Gastrocnemius medialis (tissue), 4 donors: ENCODE measurements around the gene PRSS2. TPM values are rescaled to one million over a fixed set of nuclear protein-coding genes. Genes with fewer than 3 reads are reported as not detected.
A peak's percentile ranks its signal among the peaks of the same experiment; 100 is the strongest.

ENCODE experiments used
- ATAC-seq, 2 donors: fragments of 150-250 bp; one replicate each; pipeline ENCODE4 v1.9.1; 2016
- DNase-seq, 2 donors: peaks; one replicate each; pipeline ENCODE4 v3.0.0-alpha.2; 2019
- H3K27ac ChIP-seq, 4 donors: fragments of 200-600 bp; sonication (generic); 1 replicate in 1 of 4; 2 replicates in 3 of 4; pipeline ENCODE4 v1.5.1; 2016 to 2018; ENCODE audit warnings: mild to moderate bottlenecking in 2 of 4, moderate library complexity in 1 of 4
- H3K27me3 ChIP-seq, 3 donors: fragments of 200-600 bp; sonication (generic) in 2 of 3; 1 replicate in 1 of 3; 2 replicates in 2 of 3; pipeline versions ENCODE4 v1.5.1 to v1.6.0; 2016 to 2019; ENCODE audit warnings: mild to moderate bottlenecking in 1 of 3, moderate library complexity in 1 of 3
- H3K36me3 ChIP-seq, 2 donors: fragments of 200-600 bp; sonication (generic) in 1 of 2; one replicate each; pipeline ENCODE4 v1.5.1; 2017 to 2018
- H3K4me1 ChIP-seq, 2 donors: fragments of 200-600 bp; sonication (generic) in 1 of 2; one replicate each; pipeline ENCODE4 v1.5.1; 2016 to 2017; ENCODE audit warnings: mild to moderate bottlenecking in 2 of 2
- H3K4me3 ChIP-seq, 4 donors: fragments of 200-600 bp; sonication (generic) in 3 of 4; 1 replicate in 1 of 4; 2 replicates in 3 of 4; pipeline ENCODE4 v1.5.1; 2016 to 2019; ENCODE audit warnings: mild to moderate bottlenecking in 2 of 4
- H3K9me3 ChIP-seq, 3 donors: fragments of 200-600 bp; sonication (generic) in 2 of 3; 1 replicate in 1 of 3; 2 replicates in 2 of 3; pipeline ENCODE4 v1.5.1; 2016 to 2019
- POLR2A ChIP-seq, 2 donors: fragments of 450-650 bp; IDR thresholded peaks; one replicate each; pipeline ENCODE4 v1.6.1; 2017; ENCODE audit warnings: antibody characterized with exemption in 2 of 2, mild to moderate bottlenecking in 2 of 2, moderate library complexity in 2 of 2
- in situ Hi-C, 4 donors: fragments of 200-750 bp; cut with MboI; loops; one replicate each; pipeline versions ENCODE4 v1.15.0 to v1.8.0; 2017; ENCODE audit warnings: low sequenced_read_pairs in 4 of 4
- intact Hi-C: fragments of 100-400 bp; cut with DNase I; formaldehyde crosslinking; loops from one replicate; pipeline ENCODE4 v1.15.1; 2023; ENCODE audit warnings: low total_unique reads
- total RNA-seq, 4 donors: library from RNA; depleted of rRNA; stranded (reverse); fragments of >200 nt; gene quantifications; one replicate each; pipeline versions ENCODE4 v1.1.0 to v1.2.3, GENCODE V29; 2016
- TF ChIP-seq, protein P1 (sequence below), 5 experiments: fragments of 450-650 bp in 3 of 5; fragments of 200-600 bp in 2 of 5; sonication (generic) in 2 of 5; IDR thresholded peaks in 4 of 5; conservative IDR thresholded peaks in 1 of 5; 1 replicate in 4 of 5; 2 replicates in 1 of 5; pipeline ENCODE4 v1.5.1; 2016 to 2019; ENCODE audit warnings: antibody characterized with exemption in 5 of 5, mild to moderate bottlenecking in 3 of 5, moderate library complexity in 3 of 5

PRSS2 gene
- total RNA-seq, 4 donors from 2014 or later: not detected

DNA sequence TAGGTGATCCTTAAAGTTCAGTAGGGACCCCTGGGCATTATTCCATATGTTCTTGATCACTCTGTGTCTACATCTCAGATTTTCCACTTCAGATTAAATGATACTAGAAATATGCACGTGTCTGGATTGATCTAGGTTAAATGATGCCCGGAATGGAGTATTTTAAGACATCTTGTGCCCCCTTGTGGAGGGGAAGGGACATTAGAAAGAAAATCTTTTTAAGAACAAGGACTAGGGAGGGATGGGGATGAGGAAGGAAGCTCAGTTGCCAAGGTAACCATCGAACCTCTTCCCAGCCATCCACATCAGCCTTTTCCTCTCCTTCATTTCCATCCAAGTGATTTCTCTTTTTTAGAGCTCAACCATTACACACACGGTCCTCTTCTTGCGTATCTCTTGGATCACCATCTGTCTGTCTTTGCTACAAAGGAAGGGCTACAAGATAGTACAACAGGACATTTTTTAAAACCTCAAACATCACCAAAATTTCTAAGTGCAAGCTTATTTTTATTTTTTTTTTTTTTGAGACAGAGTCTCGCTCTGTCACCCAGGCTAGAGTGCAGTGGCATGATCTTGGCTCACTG lies 40.5 kb downstream of the PRSS2 start:
- Histone ChIP-seq H3K27ac (no peak overlapping the region), H3K4me3 (no peak overlapping the region), H3K27me3 (peaks cover 0 to 4% (median 0%) of the 10 kb centered on the region in 3 donors), H3K9me3 (no peaks in the 10 kb centered on the region), H3K4me1 (no peaks in the 10 kb centered on the region), H3K36me3 (no peaks in the 10 kb centered on the region)
- DNase-seq (no peak), ATAC-seq (peak in 1 of 2 donors; percentile 30)
- in situ Hi-C loops (no loop called here), intact Hi-C loops (no loop called here)
- no peak for TF ChIP-seq POLR2A (IDR thresholded peaks at IDR 0.05)
- TF ChIP-seq, protein P1, sequence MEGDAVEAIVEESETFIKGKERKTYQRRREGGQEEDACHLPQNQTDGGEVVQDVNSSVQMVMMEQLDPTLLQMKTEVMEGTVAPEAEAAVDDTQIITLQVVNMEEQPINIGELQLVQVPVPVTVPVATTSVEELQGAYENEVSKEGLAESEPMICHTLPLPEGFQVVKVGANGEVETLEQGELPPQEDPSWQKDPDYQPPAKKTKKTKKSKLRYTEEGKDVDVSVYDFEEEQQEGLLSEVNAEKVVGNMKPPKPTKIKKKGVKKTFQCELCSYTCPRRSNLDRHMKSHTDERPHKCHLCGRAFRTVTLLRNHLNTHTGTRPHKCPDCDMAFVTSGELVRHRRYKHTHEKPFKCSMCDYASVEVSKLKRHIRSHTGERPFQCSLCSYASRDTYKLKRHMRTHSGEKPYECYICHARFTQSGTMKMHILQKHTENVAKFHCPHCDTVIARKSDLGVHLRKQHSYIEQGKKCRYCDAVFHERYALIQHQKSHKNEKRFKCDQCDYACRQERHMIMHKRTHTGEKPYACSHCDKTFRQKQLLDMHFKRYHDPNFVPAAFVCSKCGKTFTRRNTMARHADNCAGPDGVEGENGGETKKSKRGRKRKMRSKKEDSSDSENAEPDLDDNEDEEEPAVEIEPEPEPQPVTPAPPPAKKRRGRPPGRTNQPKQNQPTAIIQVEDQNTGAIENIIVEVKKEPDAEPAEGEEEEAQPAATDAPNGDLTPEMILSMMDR (IDR thresholded peaks at IDR 0.05 in 4 of 5, conservative IDR thresholded peaks at IDR 0.05 in 1 of 5): peak in 4 of 5 experiments; percentile 32 to 49 (median 46)

DNA sequence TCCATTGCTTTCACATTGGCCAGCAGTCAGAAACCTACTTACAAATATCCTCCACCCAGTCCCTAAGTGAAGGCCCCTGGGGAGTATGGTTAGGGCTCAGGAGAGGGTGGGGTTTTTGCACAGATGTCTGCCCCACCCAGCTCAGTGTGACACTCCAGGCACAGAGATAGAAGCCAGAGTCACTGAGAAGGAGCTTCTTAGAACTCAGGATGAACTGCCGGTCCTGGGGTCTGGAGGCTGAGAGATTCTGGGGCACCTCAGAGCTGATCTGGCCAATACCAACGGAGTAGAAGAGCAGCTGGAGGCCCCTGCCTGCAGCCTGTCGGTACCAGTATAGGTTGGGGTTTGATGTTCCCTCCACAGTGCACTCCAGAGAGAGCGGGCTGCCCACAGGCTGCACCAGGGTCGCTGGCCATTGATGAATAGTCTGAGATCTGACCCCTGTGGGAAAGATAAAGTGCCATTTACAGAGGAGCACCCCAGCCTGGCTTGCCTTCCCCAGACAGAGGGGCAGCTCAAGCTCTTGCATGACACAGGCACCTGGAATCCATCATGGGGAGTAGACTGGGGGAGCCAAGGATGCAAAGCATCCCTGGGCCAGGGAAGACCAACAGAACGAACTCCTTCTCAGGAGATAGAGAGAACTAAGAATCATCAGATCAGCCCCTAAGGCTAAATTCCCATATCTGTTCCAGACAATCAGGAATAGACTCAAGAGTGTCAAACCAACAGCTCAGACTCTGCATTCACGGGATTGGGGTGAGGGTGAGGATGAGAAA lies 41.9 kb downstream of the PRSS2 start:
- ATAC-seq: no peak
- intact Hi-C loops (no loop called here), in situ Hi-C loops (no loop called here)

DNA sequence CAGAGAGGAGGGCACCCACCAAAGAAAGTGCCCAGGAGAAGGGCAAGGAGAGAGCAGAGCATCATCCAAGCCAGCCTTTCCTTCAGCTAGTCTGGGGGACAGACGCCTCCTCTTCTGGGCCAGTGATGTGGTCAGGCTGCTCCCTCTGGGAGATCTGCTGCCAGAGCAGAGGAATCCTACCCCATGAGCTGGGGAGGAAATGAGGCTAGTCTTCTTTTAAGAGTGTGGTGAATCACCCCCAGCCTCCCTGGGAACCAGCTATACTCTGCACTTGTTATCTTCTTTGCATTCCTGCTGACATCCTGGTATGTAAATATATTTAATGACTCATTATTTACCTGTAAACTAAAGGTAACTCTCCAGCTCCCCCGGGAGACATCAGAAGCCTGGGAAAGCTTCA lies 42.5 kb downstream of the PRSS2 start:
- no peaks in the 10 kb centered on the region for H3K9me3 ChIP-seq
- no peaks in the 10 kb centered on the region for H3K36me3 ChIP-seq
- no peak overlapping the region for H3K4me3 ChIP-seq
- peaks cover 0 to 7% (median 4%) of the 10 kb centered on the region in 3 donors for H3K27me3 ChIP-seq
- no peak for DNase-seq
- no peak overlapping the region for H3K27ac ChIP-seq
- TF ChIP-seq, protein P1 (IDR thresholded peaks at IDR 0.05 in 4 of 5, conservative IDR thresholded peaks at IDR 0.05 in 1 of 5): no peak
- no peak for TF ChIP-seq POLR2A (IDR thresholded peaks at IDR 0.05)
- no peaks in the 10 kb centered on the region for H3K4me1 ChIP-seq
- no peak for ATAC-seq
- intact Hi-C loops (no loop called here), in situ Hi-C loops (no loop called here)

More for the DNA sequence above, 41.9 kb downstream of the PRSS2 start:
- H3K4me1 ChIP-seq: no peaks in the 10 kb centered on the region
- H3K36me3 ChIP-seq: no peaks in the 10 kb centered on the region
- DNase-seq: no peak
- H3K27me3 ChIP-seq: peaks cover 0 to 7% (median 4%) of the 10 kb centered on the region in 3 donors
- no peaks in the 10 kb centered on the region for H3K9me3 ChIP-seq
- TF ChIP-seq, protein P1 (IDR thresholded peaks at IDR 0.05 in 4 of 5, conservative IDR thresholded peaks at IDR 0.05 in 1 of 5): no peak
- no peak for TF ChIP-seq POLR2A (IDR thresholded peaks at IDR 0.05)
- H3K27ac ChIP-seq: no peak overlapping the region
- no peak overlapping the region for H3K4me3 ChIP-seq

DNA sequence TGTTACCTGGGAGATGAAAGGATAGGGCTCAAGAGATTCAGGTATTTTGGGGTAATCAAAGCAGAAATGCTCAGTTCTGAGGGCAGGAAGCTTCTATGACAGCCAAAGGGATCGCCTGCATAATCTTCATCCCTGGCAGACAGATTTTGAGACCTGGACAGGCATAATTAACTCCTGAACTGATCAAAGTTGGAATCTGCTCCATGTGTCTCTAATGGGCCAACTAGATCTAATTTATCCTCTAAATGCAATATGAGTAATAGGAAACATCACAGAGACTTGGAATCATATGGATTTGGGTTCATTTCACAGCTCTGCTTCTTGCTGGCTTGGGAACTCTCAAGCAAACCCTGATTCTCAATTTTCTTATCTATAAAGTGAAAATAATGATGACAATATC lies 42.9 kb downstream of the PRSS2 start:
- Histone ChIP-seq H3K27me3 (peaks cover 0 to 7% (median 4%) of the 10 kb centered on the region in 3 donors), H3K4me3 (no peak overlapping the region), H3K36me3 (no peaks in the 10 kb centered on the region), H3K4me1 (no peaks in the 10 kb centered on the region), H3K27ac (no peak overlapping the region), H3K9me3 (no peaks in the 10 kb centered on the region)
- no peak for TF ChIP-seq POLR2A (IDR thresholded peaks at IDR 0.05)
- TF ChIP-seq, protein P1 (IDR thresholded peaks at IDR 0.05 in 4 of 5, conservative IDR thresholded peaks at IDR 0.05 in 1 of 5): no peak
- in situ Hi-C loops (no loop called here), intact Hi-C loops (no loop called here)
- DNase-seq: no peak
- no peak for ATAC-seq
